Muscle of leg (tissue), 16 donors: Measurements from ENCODE around the gene UMPS. TPM values are rescaled to one million over a fixed set of nuclear protein-coding genes. Genes with fewer than 3 reads are reported as not detected.

Experiments
- DNase-seq: peaks from one replicate; pipeline ENCODE4 v3.0.0; 2013
- H3K27ac ChIP-seq: one replicate; pipeline ENCODE4 v1.5.1; 2013; ENCODE audit warnings: mild to moderate bottlenecking, low read length, control low read depth
- H3K27me3 ChIP-seq: one replicate; pipeline ENCODE4 v1.6.1; 2013; ENCODE audit warnings: low read length; ENCODE audit not compliant: control insufficient read depth, insufficient read depth
- H3K36me3 ChIP-seq: one replicate; pipeline ENCODE4 v1.6.1; 2013; ENCODE audit warnings: low read length; ENCODE audit not compliant: control insufficient read depth, insufficient read depth
- H3K4me1 ChIP-seq: one replicate; pipeline ENCODE4 v1.6.1; 2013; ENCODE audit warnings: low read length; ENCODE audit not compliant: control insufficient read depth, insufficient read depth
- H3K4me3 ChIP-seq: one replicate; pipeline ENCODE4 v1.5.1; 2013; ENCODE audit warnings: low read length, control low read depth
- H3K9me3 ChIP-seq: replicated peaks from 2 replicates; pipeline ENCODE4 v1.6.1; 2013; ENCODE audit warnings: low read depth, low read length; ENCODE audit not compliant: control insufficient read depth
- WGBS: methylation state at CpG from one replicate; pipeline ENCODE4 v1.1.5; 2013; ENCODE audit warnings: missing lambda C conversion rate; ENCODE audit not compliant: insufficient coverage; 5-methylcytosine and 5-hydroxymethylcytosine counted together
- long read RNA-seq, 11 donors: transcript quantifications; one replicate each; lab custom pipeline, GENCODE V29; 2026
- polyA plus RNA-seq, 8 donors: library from polyadenylated mRNA; unstranded; fragments of 120-200 nt; gene quantifications; one replicate each; pipeline versions ENCODE4 v1.2.1 to v1.2.3, GENCODE V29; 2013; ENCODE audit warnings: inconsistent platforms in 1 of 8, low replicate concordance in 1 of 8; ENCODE audit not compliant: insufficient read length in 8 of 8, insufficient read depth in 1 of 8
- total RNA-seq: library from RNA; stranded (reverse); fragments of 120-200 nt; gene quantifications from one replicate; pipeline ENCODE4 v1.2.4, GENCODE V29; 2013

Gene UMPS
- total RNA-seq (20.5 TPM), polyA plus RNA-seq (10 to 100 TPM; 17.2 to 27.3 (median 19.5) TPM)
- long read RNA-seq, donor 1, full-length matches to known transcripts: 6 of 6 reads
- long read RNA-seq, donor 1, partial matches to known transcripts: 0 of 6 reads
- long read RNA-seq, donor 1, other reads (novel, unspliced or antisense): 0 of 6 reads
- long read RNA-seq, donor 2, full-length matches to known transcripts: 2 of 2 reads
- long read RNA-seq, donor 2, partial matches to known transcripts: 0 of 2 reads
- long read RNA-seq, donor 2, other reads (novel, unspliced or antisense): 0 of 2 reads
- long read RNA-seq, donor 3, full-length matches to known transcripts: 11 of 19 reads
- long read RNA-seq, donor 3, partial matches to known transcripts: 8 of 19 reads
- long read RNA-seq, donor 3, other reads (novel, unspliced or antisense): 0 of 19 reads
- long read RNA-seq, donor 4, full-length matches to known transcripts: 4 of 4 reads
- long read RNA-seq, donor 4, partial matches to known transcripts: 0 of 4 reads
- long read RNA-seq, donor 4, other reads (novel, unspliced or antisense): 0 of 4 reads
- long read RNA-seq, donor 5, full-length matches to known transcripts: 13 of 30 reads
- long read RNA-seq, donor 5, partial matches to known transcripts: 17 of 30 reads
- long read RNA-seq, donor 5, other reads (novel, unspliced or antisense): 0 of 30 reads
- long read RNA-seq, donor 6, full-length matches to known transcripts: 5 of 11 reads
- long read RNA-seq, donor 6, partial matches to known transcripts: 6 of 11 reads
- long read RNA-seq, donor 6, other reads (novel, unspliced or antisense): 0 of 11 reads
- long read RNA-seq, donor 7, full-length matches to known transcripts: 3 of 14 reads
- long read RNA-seq, donor 7, partial matches to known transcripts: 11 of 14 reads
- long read RNA-seq, donor 7, other reads (novel, unspliced or antisense): 0 of 14 reads
- long read RNA-seq, donor 8, full-length matches to known transcripts: 3 of 3 reads
- long read RNA-seq, donor 8, partial matches to known transcripts: 0 of 3 reads
- long read RNA-seq, donor 8, other reads (novel, unspliced or antisense): 0 of 3 reads
- long read RNA-seq, donor 9, full-length matches to known transcripts: 4 of 4 reads
- long read RNA-seq, donor 9, partial matches to known transcripts: 0 of 4 reads
- long read RNA-seq, donor 9, other reads (novel, unspliced or antisense): 0 of 4 reads
- long read RNA-seq, donor 10, full-length matches to known transcripts: 13 of 18 reads
- long read RNA-seq, donor 10, partial matches to known transcripts: 5 of 18 reads
- long read RNA-seq, donor 10, other reads (novel, unspliced or antisense): 0 of 18 reads
- long read RNA-seq, donor 11, full-length matches to known transcripts: 2 of 2 reads
- long read RNA-seq, donor 11, partial matches to known transcripts: 0 of 2 reads
- long read RNA-seq, donor 11, other reads (novel, unspliced or antisense): 0 of 2 reads

- Histone ChIP-seq H3K27me3 (peaks cover 7% of the 10 kb centered on the region), H3K4me3 (peak within 1 kb of the TSS; percentile 92), H3K27ac (peak within 1 kb of the TSS; percentile 75), H3K9me3 (no peaks in the 10 kb centered on the region), H3K36me3 (peaks cover 9% of the 10 kb centered on the region), H3K4me1 (peaks cover 14% of the 10 kb centered on the region)
- DNase-seq: peak; percentile 94
- 0% methylated on average over 31 of the region's 44 CpGs for WGBS
Measured at GRCh38 chr3:124730129-124730940, at the start of gene UMPS. Gene UMPS (plus strand): TSS chr3:124730452. CDS start chr3:124730472, 20 bp downstream.

- Histone ChIP-seq H3K27ac (no peak overlapping the region), H3K27me3 (no peaks in the 10 kb centered on the region), H3K4me1 (no peaks in the 10 kb centered on the region), H3K4me3 (no peak overlapping the region), H3K36me3 (peaks cover 11% of the 10 kb centered on the region), H3K9me3 (no peaks in the 10 kb centered on the region)
- 85% methylated on average over 3 of the region's 4 CpGs for WGBS
- no peak for DNase-seq
Measured at GRCh38 chr3:124680521-124680920, 49.7 kb upstream of the UMPS start.

GRCh38 chr3:124682263-124682662 lies 48.0 kb upstream of the UMPS start:
- H3K36me3 ChIP-seq: peaks cover 1% of the 10 kb centered on the region
- no peak overlapping the region for H3K4me3 ChIP-seq
- no peaks in the 10 kb centered on the region for H3K4me1 ChIP-seq
- H3K9me3 ChIP-seq: no peaks in the 10 kb centered on the region
- H3K27me3 ChIP-seq: no peaks in the 10 kb centered on the region
- no peak for DNase-seq
- no peak overlapping the region for H3K27ac ChIP-seq
- 73% methylated on average over 2 of the region's 2 CpGs for WGBS

- no peaks in the 10 kb centered on the region for H3K27me3 ChIP-seq
- DNase-seq: peak; percentile 41
- H3K27ac ChIP-seq: no peak overlapping the region
- 65% methylated on average over 7 of the region's 7 CpGs for WGBS
- no peaks in the 10 kb centered on the region for H3K9me3 ChIP-seq
- no peaks in the 10 kb centered on the region for H3K36me3 ChIP-seq
- no peaks in the 10 kb centered on the region for H3K4me1 ChIP-seq
- no peak overlapping the region for H3K4me3 ChIP-seq
Measured at GRCh38 chr3:124684459-124684858, 45.8 kb upstream of the UMPS start.

- WGBS: no CpG with 5 or more reads among the region's 5 CpGs
- no peak overlapping the region for H3K27ac ChIP-seq
- H3K9me3 ChIP-seq: no peaks in the 10 kb centered on the region
- H3K4me3 ChIP-seq: no peak overlapping the region
- no peaks in the 10 kb centered on the region for H3K4me1 ChIP-seq
- no peak for DNase-seq
- no peaks in the 10 kb centered on the region for H3K27me3 ChIP-seq
- no peaks in the 10 kb centered on the region for H3K36me3 ChIP-seq
Measured at GRCh38 chr3:124685067-124685466, 45.2 kb upstream of the UMPS start.

GRCh38 chr3:124685481-124685880 lies 44.8 kb upstream of the UMPS start:
- no peaks in the 10 kb centered on the region for H3K36me3 ChIP-seq
- H3K27me3 ChIP-seq: no peaks in the 10 kb centered on the region
- H3K9me3 ChIP-seq: no peaks in the 10 kb centered on the region
- H3K27ac ChIP-seq: no peak overlapping the region
- H3K4me1 ChIP-seq: no peaks in the 10 kb centered on the region
- H3K4me3 ChIP-seq: no peak overlapping the region
- no peak for DNase-seq
- WGBS: 77% methylated on average over 5 of the region's 7 CpGs

- H3K4me1 ChIP-seq: no peaks in the 10 kb centered on the region
- H3K27ac ChIP-seq: no peak overlapping the region
- DNase-seq: no peak
- WGBS: no CpG with 5 or more reads among the region's 3 CpGs
- no peak overlapping the region for H3K4me3 ChIP-seq
- H3K9me3 ChIP-seq: no peaks in the 10 kb centered on the region
- no peaks in the 10 kb centered on the region for H3K36me3 ChIP-seq
- no peaks in the 10 kb centered on the region for H3K27me3 ChIP-seq
Measured at GRCh38 chr3:124686028-124686670, 44.1 kb upstream of the UMPS start.

- Histone ChIP-seq H3K27me3 (no peaks in the 10 kb centered on the region), H3K9me3 (no peaks in the 10 kb centered on the region), H3K36me3 (no peaks in the 10 kb centered on the region), H3K4me1 (no peaks in the 10 kb centered on the region), H3K27ac (no peak overlapping the region), H3K4me3 (no peak overlapping the region)
- WGBS: 4% methylated on average over 3 of the region's 11 CpGs
- DNase-seq: peak; percentile 82
Measured at GRCh38 chr3:124688581-124689454, 41.4 kb upstream of the UMPS start.
